HG02884 (cell line): ENCODE results near the gene EXOG.

Source experiments
- ATAC-seq: cut with Tn5 transposase; IDR thresholded peaks from one replicate; pipeline ENCODE4 v1.9.1; 2021; ENCODE audit warnings: mild to moderate bottlenecking, moderate library complexity; ENCODE audit not compliant: unreplicated experiment

Gene EXOG, protein sequence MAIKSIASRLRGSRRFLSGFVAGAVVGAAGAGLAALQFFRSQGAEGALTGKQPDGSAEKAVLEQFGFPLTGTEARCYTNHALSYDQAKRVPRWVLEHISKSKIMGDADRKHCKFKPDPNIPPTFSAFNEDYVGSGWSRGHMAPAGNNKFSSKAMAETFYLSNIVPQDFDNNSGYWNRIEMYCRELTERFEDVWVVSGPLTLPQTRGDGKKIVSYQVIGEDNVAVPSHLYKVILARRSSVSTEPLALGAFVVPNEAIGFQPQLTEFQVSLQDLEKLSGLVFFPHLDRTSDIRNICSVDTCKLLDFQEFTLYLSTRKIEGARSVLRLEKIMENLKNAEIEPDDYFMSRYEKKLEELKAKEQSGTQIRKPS

DNA sequence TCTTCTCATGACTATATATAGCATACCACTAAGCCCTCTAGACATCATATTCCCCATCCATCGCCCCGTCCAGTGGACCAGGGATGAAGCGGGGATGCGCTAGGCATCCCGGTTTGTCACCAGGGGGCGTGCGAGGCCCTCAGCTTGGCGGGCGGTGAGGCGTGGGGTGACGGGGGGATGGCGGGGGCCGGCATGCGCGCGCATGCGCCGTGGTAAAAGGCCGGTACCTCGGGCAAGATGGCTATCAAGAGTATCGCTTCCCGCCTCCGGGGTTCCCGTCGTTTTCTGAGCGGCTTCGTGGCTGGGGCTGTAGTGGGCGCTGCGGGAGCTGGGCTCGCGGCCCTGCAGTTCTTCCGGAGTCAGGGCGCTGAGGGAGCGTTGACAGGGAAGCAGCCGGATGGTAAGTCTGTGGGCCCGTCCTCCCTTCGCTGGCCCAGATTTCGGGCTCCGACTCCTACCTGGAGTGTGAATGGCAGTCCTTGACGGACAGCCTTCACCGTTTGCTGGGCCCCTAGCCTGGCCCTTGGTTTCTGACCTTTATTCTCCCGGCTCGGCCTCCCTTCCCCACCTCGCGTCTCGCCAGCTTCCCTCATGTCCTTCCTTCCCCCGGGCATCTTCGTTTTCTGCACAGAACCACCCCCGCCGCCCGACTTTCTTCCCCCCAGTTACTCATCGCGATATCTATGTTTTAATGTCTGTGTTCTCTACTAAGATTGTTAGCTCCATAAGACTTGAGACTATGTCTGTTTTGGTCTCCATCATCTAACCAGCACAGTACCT is at the start of gene EXOG:
EXOG (plus strand) TSS at position 210 of the 780 bp plus-strand sequence; CDS start at position 238, 28 bp downstream.
- ATAC-seq: peak; percentile 91

DNA sequence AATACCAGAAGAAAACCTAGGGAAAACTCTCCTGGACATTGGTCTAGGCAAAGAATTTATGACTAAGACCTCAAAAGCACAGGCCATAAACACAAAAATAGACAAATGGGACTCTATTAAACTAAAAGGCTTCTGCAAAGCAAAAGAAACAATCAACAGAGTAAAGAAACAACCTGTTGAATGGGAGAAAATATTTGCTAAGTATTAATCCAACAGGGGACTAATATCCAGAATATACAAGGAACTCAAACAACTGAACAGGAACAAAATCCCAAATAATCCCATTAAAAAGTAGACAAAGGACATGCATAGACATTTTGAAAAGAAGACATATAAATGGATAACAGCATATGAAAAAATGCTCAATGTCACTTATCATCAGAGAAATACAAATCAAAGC is 49.3 kb upstream of the EXOG start:
- ATAC-seq: no peak

DNA sequence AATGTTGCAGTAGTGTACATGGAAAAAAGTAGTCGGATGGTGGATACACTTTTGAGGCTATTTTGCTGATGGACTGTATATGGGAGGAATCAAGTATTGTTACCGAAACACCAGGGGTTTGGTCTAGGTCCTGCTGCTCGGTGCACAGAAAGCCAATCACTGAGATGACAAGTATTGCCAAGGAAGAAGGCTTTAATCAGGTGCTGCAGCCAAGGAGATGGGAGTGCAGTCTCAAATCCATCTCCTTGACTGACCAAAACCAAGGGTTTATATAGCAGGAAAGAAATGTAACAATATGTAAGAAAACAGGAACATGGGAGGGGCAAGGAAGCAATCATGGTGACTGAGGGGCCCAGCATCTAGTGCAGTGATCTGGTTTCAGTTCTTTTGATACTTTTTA is 45.3 kb upstream of the EXOG start:
- ATAC-seq: no peak

DNA sequence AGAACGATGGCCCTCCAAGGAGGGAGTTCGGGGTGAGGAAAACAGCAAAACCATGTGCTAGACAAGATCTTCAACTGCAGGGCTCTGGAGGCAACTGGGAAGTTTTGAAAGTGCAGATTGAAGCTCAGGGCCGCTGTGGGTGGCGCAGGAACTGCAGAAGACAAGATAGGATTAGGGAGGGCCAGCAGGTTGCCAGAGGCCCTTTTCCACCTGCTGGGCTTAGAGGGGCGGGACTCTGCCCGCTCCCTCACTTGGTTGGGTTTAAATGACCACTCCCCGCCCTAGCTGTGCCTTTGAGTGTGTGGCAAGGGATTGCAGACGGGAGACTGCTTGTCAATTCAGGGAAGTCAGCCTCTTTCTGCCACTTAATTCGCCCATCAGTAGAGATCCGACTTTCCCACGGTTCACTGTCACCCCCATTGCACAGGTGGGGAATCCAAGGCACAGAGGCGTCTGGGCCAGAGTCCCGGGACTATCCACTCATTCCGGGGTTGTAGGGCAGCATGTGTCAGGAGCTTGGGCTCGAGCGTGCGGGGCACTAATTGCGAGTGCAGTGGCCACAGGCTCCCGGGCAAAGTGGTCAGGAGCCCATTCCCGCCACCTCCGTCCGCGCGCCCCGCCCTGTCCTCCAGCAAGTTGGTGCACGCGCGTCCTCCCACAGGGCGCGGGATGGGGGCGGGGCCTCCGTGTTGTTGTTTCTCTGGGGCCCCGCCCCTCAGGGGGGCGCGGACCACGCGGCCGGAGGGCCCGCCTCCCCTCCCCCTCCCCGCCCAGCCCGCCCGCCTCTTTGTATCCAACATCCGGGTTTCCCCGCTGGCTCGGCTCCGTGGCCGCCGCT is 42.8 kb upstream of the EXOG start, which contains the start of gene ACVR2B:
ACVR2B (plus strand) TSS at position 816 of the 838 bp plus-strand sequence. CDS start 433 bp downstream, outside the sequence.
- peak; percentile 37 for ATAC-seq

DNA sequence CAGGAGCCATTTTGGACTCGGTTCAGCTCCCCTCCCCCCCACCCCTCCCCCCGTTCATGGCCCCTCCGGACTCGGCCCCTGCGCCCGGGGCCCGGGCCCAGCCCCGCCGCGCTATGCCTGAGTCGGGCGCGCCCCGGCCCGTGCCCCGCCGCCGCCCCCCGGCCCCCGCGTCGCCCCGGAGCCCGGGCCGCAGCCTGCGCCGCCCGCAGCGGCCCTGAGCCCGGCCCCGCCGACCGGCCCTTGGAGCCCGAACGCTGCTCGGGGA is 42.3 kb upstream of the EXOG start:
- no peak for ATAC-seq

DNA sequence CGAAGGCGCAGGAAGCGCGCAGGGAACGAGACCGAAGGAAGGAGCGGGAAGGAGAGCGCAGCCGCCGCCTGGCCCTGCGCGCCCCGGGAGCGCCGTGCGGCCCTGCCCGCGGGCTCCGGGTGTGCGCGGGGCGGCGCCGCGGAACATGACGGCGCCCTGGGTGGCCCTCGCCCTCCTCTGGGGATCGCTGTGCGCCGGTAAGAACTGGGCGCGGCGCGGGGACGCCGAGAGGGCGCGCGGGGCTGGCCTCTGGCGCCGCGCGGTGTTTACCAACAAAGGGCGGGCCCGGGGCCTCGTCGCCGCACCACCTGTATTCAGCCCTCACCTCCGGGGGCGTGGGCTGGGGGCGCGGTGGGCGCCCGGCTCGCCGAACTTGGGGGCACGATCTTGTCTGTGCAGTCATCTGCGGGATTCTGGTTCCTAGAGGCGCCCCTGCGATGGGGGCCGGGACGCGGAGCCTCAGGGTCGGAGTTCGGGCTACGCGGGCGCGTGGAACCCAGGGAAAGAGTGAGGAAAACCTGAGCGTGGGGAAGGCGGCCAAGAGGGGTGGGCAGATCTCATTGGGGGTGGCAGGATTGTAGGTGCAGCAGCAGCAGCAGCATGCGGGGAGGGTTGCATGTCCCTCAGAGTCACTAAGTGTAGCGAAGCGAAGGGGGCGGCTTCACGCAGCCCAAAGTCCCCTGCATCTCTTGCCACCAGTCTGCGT is 41.8 kb upstream of the EXOG start:
- ATAC-seq: peak; percentile 33

DNA sequence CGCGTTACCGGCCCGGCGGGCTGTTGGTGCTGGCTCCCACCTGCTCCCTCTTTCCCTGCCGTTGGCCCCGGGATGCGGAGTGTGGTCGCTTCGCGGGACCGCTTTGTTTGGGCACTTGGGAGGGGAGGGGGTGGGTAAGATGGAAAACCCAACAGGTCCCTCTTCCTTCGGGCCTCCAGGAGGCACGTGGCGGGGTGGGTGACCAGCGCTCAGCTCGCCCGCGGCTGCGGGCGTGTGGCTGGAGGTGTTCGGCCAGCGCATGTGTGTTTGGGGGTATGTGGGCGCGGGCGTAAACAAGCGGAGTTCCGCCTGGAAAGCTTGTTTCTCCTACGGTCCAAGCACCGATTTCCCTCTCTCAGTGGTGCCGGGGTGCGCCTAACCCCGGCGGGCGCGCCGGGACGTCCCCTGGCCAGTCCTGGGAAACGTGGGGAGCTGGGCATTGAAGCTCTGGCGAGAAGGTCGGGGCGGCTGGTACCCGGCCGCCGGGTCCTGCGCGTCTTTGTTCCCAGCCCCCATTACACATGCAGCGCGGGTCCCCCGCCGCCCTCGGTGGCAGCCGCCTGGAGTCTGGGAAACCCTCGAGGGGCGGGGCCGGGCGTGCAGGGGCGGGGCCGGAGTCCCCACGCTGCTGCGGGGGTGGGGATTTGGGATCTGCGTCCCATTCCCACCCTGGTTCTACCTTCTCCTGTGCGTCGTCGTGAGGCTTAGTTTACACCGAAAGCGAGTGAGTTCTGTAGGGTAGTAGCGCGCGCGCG is 41.1 kb upstream of the EXOG start:
- no peak for ATAC-seq

DNA sequence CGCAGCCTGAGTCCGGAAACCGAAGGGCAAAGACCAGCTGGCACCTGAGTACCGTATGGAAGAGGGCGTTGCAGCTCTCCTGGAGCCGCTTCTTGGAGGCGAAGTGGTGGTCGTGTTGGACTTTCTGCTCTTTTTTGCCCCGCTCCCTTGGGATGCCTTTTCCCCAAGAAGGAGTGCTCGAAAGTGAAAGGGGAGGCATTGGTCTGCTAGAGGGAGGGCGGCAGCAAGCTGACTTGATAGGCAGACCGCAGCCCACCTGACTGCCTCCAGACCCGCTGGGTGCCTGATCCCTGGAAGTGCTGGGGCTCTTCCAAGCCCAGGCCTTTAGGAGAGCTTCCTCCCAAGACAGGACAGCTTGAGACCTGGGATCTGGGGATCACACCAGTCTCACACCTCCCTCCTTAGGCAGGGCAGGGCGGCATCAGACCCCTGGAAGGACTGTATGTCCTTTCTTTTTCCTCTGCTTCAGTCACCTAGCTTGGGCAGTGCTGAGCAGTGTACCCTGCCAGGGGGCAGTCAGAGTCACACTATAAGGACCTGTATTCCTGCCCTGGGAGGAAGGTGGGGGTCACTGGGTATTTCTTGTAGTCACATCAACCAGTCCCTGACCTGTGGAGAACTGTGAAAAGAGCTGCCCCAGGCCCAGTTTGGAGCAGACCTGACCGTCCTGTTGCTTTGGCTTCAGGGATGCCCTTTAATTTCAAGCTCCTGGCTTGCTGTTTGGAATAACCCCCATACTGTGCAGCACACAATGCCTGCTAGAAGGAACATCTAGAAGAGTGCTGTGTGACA is 40.3 kb upstream of the EXOG start:
- no peak for ATAC-seq

DNA sequence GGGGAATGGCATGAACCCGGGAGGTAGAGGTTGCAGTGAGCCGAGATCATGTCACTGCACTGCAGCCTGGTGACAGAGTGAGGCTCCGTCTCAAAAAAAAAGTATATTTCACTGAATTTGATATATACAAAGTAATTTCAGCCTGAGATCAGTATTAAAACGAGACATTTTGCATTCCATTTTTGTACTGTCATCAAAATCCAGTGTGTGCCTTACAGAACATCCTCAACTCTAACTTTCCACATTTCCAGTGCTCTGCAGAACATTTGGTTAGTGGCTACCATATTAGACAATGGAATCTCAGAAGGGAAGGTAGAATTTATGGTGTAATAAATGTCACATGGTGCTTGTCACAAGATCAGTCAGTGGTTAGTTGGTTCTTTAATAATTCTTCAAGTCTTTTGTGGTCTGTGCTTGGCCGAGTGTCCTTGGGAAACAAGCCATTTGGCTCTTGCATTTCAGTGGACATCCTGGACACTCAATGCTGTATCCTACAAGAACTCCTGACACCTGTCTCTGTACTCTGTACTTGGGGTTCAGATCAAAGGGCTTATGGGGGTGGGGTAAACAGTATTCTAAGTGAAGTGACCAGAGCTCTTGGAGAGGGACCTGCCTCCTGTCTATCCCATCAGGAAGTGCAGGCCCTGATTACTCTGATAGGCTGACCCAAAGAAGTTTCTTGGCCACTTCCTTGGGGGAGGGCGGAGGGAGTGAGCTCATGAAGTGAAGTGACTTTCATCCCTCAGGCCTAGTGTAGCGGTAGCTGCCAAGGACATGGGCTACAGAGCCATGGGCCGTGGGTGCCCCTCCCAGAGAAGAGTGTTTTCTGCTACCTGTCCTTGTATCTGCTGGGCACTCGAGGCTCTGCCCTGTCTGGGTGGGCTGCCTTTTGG is 38.8 kb upstream of the EXOG start:
- ATAC-seq: no peak

DNA sequence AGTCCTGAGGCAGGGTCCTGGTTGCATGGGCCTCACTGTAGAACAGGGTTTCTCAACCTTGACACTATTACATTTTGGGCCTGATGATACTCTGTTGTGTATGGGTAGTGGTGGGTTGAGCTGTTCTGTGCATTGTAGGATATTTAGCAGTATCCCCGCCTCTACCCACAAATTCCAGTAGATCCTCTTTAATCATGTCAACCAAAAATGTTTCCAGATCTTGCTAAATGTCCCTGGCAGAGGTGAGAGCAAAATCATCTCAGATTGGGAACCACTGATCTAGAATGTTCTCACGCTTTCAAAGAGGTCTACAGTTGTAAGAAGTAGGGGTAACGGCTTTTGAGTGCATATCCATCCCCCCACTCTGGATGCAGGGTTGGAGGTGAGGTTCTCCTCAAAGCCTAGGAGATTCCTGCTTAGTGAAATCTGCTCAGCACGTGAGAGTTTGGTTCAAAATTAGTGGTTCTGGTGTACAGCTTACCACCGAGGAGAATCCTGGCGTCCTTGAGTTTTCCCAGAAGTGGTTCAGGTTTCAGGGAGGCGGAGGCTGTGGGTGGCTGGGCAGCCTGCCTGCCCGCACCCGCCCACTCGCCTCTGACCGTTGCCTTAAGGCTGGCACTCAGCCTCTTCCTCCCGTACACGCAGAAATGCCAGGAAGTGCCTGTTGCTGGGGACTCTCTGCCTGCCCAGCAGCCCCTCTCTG is 37.2 kb upstream of the EXOG start:
- ATAC-seq: no peak

DNA sequence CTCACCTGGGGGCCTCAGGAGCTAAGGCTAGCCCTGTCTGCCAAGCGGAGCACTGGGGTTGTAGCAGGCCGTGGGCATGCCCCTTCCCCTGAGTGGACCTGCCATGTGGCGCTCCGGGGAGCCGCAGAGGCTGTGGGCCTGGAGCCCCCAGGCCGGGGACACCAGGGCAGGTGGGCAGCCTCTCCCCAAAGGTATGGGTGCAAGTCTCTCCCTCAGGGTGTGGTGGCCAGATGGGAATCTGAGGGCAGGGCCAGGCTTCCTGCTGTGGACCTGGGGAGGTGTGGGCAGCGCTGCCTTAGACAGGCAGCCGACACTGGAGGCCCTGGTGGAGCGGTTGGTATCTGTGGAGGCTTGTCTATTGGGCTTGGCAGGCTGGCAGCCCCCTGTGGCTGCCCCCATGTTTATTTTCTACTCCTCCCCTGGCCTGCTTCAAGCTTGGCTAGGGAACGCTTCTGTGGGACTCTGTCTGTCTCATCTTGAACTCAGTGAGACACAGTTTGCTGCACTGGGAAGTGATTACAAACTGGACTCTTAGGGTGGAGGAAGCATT is 36.6 kb upstream of the EXOG start:
- ATAC-seq: no peak

DNA sequence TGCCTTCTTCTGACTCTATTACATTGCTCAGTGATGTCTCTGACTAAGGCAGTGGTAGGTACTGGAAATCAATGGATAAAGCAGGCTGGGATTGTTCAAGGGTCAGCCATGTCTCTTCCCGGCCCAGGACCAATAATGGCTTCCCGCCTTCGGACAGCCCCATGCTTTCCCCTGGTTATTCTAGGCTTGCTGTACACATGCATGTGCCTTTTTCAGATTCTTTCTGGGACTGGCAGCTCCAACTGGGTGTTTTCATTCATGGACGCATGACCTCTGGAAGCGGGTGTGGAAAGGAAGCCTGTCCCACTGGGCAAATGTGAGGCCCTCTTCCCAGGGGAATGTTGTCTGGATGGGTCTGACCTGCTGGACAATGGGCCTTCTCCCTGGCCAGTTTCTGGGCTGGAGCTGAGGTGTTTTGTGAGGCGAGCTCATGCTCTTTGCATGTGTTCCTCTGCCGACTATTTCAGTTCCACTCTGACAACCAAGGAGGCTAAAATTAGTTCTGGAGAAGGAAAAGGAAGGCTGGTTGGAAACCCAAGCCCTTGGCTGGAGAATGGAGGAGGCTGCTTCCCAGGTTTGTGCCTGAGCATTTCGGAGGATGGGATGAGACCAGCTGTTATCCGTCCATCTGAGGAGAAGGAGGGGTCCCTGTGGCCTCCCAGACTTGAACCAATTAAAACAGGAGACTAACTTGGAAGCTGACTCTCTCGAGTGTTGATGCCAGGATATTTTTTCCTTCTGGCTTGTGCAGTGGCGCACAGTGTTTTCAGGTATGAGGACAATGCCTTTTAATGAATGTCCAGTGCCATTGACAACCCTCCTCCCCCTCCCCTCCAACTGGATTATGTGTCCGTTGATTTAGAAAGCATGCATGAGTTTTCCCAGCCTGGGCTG is 35.5 kb upstream of the EXOG start:
- no peak for ATAC-seq

DNA sequence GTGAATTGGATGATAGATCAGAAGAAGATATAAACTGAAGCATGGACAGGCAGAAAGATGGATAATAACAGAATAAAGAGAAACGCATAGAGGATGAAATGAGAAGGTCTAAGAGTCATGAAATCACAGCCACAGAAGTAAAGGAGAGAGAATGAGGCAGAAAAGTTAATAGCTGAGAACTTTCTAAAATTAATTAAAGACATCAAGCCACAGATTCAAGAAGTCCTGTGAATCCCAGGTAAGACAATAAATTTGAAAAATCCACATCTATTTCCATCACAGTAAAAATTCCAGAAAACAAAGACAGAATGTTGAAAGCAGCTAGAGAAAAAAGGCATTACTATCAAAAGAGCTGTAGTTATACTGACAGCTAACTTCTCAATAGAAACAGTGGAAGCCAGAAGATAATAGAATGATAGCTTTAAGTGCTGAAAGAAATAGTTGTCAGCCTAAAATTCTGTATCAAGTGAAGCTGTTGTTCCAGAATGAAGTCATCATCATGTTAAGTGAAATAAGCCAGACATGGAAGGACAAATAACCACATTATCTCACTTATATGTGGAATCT is 30.5 kb upstream of the EXOG start:
- no peak for ATAC-seq

DNA sequence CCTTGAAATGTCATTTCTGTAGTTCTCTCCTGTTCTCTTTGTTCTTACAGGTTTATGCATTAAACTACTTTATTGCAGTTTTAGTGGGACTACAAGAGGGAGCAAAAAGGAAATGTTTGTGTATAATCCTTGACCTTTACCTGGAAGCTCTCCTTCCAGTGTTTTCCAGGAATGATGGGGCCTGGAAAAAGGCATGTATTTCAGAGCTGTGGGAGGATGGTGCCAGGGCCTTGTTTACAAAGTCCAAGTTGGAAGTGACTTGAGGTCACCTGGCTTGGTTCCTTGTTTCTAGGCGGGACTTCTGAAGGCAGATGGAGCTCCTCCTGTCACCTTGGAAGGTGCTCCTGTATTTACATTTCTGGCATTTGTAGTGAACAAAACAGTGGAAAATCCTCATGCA is 27.4 kb upstream of the EXOG start:
- no peak for ATAC-seq

DNA sequence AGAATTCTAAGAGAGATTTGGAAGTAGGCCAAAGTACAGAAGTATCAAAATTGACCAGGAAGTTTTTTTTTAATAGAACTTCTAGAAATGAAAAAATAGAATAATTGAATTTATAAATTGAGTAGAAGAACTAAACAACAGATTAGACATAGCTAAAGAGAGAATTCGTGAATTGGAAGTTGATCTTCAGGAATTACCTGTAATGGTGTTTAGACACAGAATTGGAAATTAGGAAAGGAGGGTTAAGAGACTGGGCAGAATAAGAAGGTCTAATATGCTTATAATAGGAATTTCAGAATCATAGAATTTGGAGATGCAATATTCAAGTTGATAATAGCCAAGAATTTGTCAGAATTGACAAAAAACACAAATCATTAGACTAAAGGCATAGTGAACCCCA is 26.3 kb upstream of the EXOG start:
- no peak for ATAC-seq

DNA sequence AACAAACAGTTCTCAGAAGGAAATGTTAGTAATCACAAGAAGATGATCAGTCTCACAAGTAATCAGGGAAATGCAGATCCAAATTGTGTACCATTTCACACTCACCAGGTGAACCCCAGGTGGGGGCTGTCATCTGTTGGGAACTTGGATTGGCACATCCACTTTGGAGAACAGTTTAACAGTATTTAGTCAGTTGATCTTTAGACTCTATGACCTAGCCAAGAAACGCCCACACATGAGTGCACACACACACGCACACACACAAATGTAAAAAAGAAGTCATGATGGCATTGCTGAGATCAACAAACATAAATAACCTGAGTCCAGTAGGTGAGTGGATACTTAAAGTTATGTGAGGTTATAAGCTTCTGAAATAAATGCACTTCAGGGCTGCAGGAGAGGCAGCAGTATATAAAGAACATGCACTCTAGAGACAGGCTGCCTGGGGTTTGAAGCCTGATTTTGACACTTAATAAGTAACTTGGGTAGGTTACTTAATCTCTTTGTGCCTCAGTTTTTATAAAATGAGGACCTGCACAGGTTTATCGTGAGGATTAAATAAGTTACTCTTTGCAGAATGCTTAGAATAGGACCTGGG is 24.8 kb upstream of the EXOG start:
- ATAC-seq: no peak
